Measurements from ENCODE around the gene NKIRAS1. TPM values are rescaled to one million over a fixed set of nuclear protein-coding genes. Genes with fewer than 3 reads are reported as not detected.
"Not testable (repeated sequence)": the region's sequence is repeated elsewhere in the genome, so short reads cannot be mapped to it uniquely, and the experiment has no call there.

The NKIRAS1 gene
- total and polyA plus RNA-seq, 2 donors (not counting 1 experiment from before 2014, with no cell fraction given): 15.8 to 17.8 TPM

- Histone ChIP-seq H4K20me1 (ENCODE audit: control insufficient read depth, extremely low read depth, insufficient read depth, low read length) (no peaks in the 10 kb centered on the region), H3K9ac (ENCODE audit: insufficient read depth, low read length) (no peak overlapping the region), H3K4me3 (replicated peaks in 1 of 4; ENCODE audit: control extremely low read depth in 1 of 4, insufficient read depth in 1 of 4, low read depth in 3 of 4, low read length in 4 of 4) (no peak overlapping the region), H3K9me3 (ENCODE audit: control insufficient read depth, insufficient read depth, low read depth, low read length) (no peaks in the 10 kb centered on the region), H3K4me2 (ENCODE audit: extremely low read depth, insufficient read depth, low read length) (no peak overlapping the region), H3K79me2 (ENCODE audit: control insufficient read depth, insufficient read depth, low read length) (peaks cover 18% of the 10 kb centered on the region), H3K36me3 (ENCODE audit: control insufficient read depth, insufficient read depth, low read length) (no peaks in the 10 kb centered on the region), H3K4me1 (ENCODE audit: control insufficient read depth, extremely low read depth, insufficient read depth, low read length) (peaks cover 5% of the 10 kb centered on the region), H2AFZ (ENCODE audit: low read length) (no peak overlapping the region), H3K27me3 (ENCODE audit: control insufficient read depth, insufficient read depth, low read length) (no peaks in the 10 kb centered on the region), H3K27ac (ENCODE audit: insufficient read depth, low read length) (no peak overlapping the region)
- no peak for TF ChIP-seq EZH2 (IDR thresholded peaks at IDR 0.05; ENCODE audit: low read length, missing control alignments)
- no peak for TF ChIP-seq CTCF (conservative IDR thresholded peaks at IDR 0.05 in 1 of 2, IDR thresholded peaks at IDR 0.05 in 1 of 2; ENCODE audit: low read depth in 1 of 2, low read length in 2 of 2)
- DNase-seq (ENCODE audit: low read depth in 2 of 2): no peak
Measured at GRCh38 chr3:23859839-23860382, 56.9 kb downstream of the NKIRAS1 start.

DNA sequence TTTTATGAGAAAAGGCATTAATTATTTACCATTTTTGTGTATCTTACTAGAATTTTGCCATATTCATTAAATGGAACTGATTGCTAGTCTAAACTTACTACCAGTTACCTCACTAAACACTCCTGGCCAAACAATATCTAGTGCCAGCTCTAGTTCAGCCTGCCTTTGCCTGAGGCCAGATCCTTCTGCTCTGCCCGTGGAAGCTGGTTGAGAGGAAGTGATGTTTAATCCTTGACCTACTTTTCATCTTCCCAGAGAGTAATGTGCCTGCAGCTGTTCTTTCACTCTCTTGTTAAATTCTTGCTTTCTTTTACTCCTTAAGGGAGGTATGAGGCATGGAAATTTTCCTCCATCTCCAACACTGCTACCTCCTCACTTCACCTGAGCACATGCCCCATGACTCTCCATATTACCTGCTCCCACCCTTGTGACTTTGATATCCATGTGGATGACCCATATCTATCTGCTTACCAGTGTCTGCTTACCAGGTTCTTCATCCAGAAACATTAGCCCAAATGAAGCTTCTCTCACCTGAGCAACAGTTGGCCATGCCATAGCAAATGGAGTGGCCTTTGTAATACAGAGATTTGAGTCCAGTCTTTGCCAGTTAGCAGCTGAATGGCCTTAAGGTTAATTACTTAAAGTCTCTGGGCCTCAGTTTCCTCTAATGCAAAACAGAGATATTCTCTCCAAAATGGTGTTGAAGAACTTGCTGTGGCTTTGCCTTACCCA lies 57.6 kb downstream of the NKIRAS1 start:
- Histone ChIP-seq H3K9ac (ENCODE audit: insufficient read depth, low read length) (no peak overlapping the region), H3K4me1 (ENCODE audit: control insufficient read depth, extremely low read depth, insufficient read depth, low read length) (peaks cover 2% of the 10 kb centered on the region), H2AFZ (ENCODE audit: low read length) (no peak overlapping the region), H3K27ac (ENCODE audit: insufficient read depth, low read length) (no peak overlapping the region), H3K36me3 (ENCODE audit: control insufficient read depth, insufficient read depth, low read length) (no peaks in the 10 kb centered on the region), H4K20me1 (ENCODE audit: control insufficient read depth, extremely low read depth, insufficient read depth, low read length) (no peaks in the 10 kb centered on the region), H3K4me3 (replicated peaks in 1 of 4; ENCODE audit: control extremely low read depth in 1 of 4, insufficient read depth in 1 of 4, low read depth in 3 of 4, low read length in 4 of 4) (no peak overlapping the region), H3K79me2 (ENCODE audit: control insufficient read depth, insufficient read depth, low read length) (peaks cover 19% of the 10 kb centered on the region), H3K27me3 (ENCODE audit: control insufficient read depth, insufficient read depth, low read length) (no peaks in the 10 kb centered on the region), H3K9me3 (ENCODE audit: control insufficient read depth, insufficient read depth, low read depth, low read length) (no peaks in the 10 kb centered on the region), H3K4me2 (ENCODE audit: extremely low read depth, insufficient read depth, low read length) (no peak overlapping the region)
- TF ChIP-seq CTCF (conservative IDR thresholded peaks at IDR 0.05 in 1 of 2, IDR thresholded peaks at IDR 0.05 in 1 of 2; ENCODE audit: low read depth in 1 of 2, low read length in 2 of 2) (no peak), EZH2 (IDR thresholded peaks at IDR 0.05; ENCODE audit: low read length, missing control alignments) (no peak)
- DNase-seq (ENCODE audit: low read depth in 2 of 2): peak in 1 of 2 donors; percentile 30

DNA sequence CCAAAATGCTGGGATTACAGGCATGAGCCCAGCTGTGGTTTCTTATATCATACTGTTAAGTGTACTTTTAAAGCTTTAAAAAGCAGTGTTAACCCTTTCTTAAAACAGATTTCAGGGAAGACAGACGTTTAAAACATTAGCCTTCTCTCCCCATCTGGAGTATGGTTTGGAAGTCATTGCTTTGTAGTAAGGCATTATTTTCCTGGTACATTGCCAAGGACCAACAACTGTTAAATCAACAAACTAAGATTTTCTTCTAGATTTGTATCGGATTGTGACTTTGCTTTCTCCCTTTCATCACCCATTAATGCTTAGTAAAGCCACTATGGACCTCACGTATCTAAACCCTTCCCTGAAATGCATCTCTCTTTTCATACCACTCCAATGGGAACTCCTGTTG lies 60.5 kb downstream of the NKIRAS1 start:
- H3K9ac ChIP-seq (ENCODE audit: insufficient read depth, low read length): no peak overlapping the region
- peaks cover 21% of the 10 kb centered on the region for H3K79me2 ChIP-seq (ENCODE audit: control insufficient read depth, insufficient read depth, low read length)
- H3K9me3 ChIP-seq (ENCODE audit: control insufficient read depth, insufficient read depth, low read depth, low read length): no peaks in the 10 kb centered on the region
- DNase-seq (ENCODE audit: low read depth in 2 of 2): peak; percentile 54 to 71
- no peaks in the 10 kb centered on the region for H4K20me1 ChIP-seq (ENCODE audit: control insufficient read depth, extremely low read depth, insufficient read depth, low read length)
- no peaks in the 10 kb centered on the region for H3K27me3 ChIP-seq (ENCODE audit: control insufficient read depth, insufficient read depth, low read length)
- peaks cover 2% of the 10 kb centered on the region for H3K4me1 ChIP-seq (ENCODE audit: control insufficient read depth, extremely low read depth, insufficient read depth, low read length)
- H3K4me2 ChIP-seq (ENCODE audit: extremely low read depth, insufficient read depth, low read length): no peak overlapping the region
- TF ChIP-seq EZH2 (IDR thresholded peaks at IDR 0.05; ENCODE audit: low read length, missing control alignments) (no peak), CTCF (conservative IDR thresholded peaks at IDR 0.05 in 1 of 2, IDR thresholded peaks at IDR 0.05 in 1 of 2; ENCODE audit: low read depth in 1 of 2, low read length in 2 of 2) (no peak)
- H2AFZ ChIP-seq (ENCODE audit: low read length): no peak overlapping the region
- H3K4me3 ChIP-seq (replicated peaks in 1 of 4; ENCODE audit: control extremely low read depth in 1 of 4, insufficient read depth in 1 of 4, low read depth in 3 of 4, low read length in 4 of 4): no peak overlapping the region
- peaks cover 3% of the 10 kb centered on the region for H3K36me3 ChIP-seq (ENCODE audit: control insufficient read depth, insufficient read depth, low read length)
- no peak overlapping the region for H3K27ac ChIP-seq (ENCODE audit: insufficient read depth, low read length)

DNA sequence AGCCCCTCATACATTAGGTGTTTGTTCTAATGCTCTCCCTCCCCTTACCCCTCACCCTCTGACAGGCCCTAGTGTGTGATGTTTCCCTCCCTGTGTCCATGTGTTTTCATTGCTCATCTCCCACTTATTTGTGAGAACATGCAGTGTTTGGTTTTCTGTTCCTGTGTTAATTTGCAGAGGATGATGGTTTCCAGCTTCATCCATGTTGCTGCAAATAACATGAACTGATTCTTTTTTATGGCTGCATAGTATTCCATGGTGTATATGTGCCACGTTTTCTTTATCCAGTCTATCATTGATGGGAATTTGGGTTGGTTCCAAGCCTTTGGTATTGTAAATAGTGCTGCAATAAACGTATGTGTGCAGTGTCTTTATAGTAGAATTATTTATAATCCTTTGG lies 67.3 kb downstream of the NKIRAS1 start:
- H3K36me3 ChIP-seq (ENCODE audit: control insufficient read depth, insufficient read depth, low read length); H4K20me1 ChIP-seq (ENCODE audit: control insufficient read depth, extremely low read depth, insufficient read depth, low read length); H3K9me3 ChIP-seq (ENCODE audit: control insufficient read depth, insufficient read depth, low read depth, low read length); H3K4me3 ChIP-seq (replicated peaks in 1 of 4; ENCODE audit: control extremely low read depth in 1 of 4, insufficient read depth in 1 of 4, low read depth in 3 of 4, low read length in 4 of 4); H3K27ac ChIP-seq (ENCODE audit: insufficient read depth, low read length); H3K27me3 ChIP-seq (ENCODE audit: control insufficient read depth, insufficient read depth, low read length); H2AFZ ChIP-seq (ENCODE audit: low read length); H3K9ac ChIP-seq (ENCODE audit: insufficient read depth, low read length); H3K4me1 ChIP-seq (ENCODE audit: control insufficient read depth, extremely low read depth, insufficient read depth, low read length); H3K4me2 ChIP-seq (ENCODE audit: extremely low read depth, insufficient read depth, low read length); DNase-seq (ENCODE audit: low read depth in 2 of 2): not testable (repeated sequence)
- peaks cover 15% of the 10 kb centered on the region for H3K79me2 ChIP-seq (ENCODE audit: control insufficient read depth, insufficient read depth, low read length)
